Vagina (tissue), 2 donors: ENCODE results near the gene KDM2A. TPM values are rescaled to one million over a fixed set of nuclear protein-coding genes. Genes with fewer than 3 reads are reported as not detected.

Source experiments
- DNase-seq, 2 donors: peaks; one replicate each; pipeline ENCODE4 v3.0.0-alpha.2; 2017; ENCODE audit errors: extremely low spot score in 2 of 2
- H3K27ac ChIP-seq: fragments of 200-600 bp; sonication (generic); one replicate; pipeline ENCODE4 v1.5.1; 2019
- H3K27me3 ChIP-seq: fragments of 200-600 bp; sonication (generic); one replicate; pipeline ENCODE4 v1.5.1; 2019
- H3K36me3 ChIP-seq, 2 donors: fragments of 200-600 bp; sonication (generic); one replicate each; pipeline ENCODE4 v1.5.1; 2017 to 2019
- H3K4me1 ChIP-seq: fragments of 200-600 bp; sonication (generic); one replicate; pipeline ENCODE4 v1.5.1; 2019
- H3K4me3 ChIP-seq, 2 donors: fragments of 200-600 bp; sonication (generic); 1 replicate in 1 of 2; 2 replicates in 1 of 2; pipeline ENCODE4 v1.5.1; 2016 to 2019
- H3K9me3 ChIP-seq: fragments of 200-600 bp; sonication (generic); one replicate; pipeline ENCODE4 v1.5.1; 2019
- CTCF ChIP-seq, 3 experiments: fragments of 450-650 bp in 2 of 3; fragments of 200-600 bp in 1 of 3; sonication (generic) in 1 of 3; IDR thresholded peaks; one replicate each; pipeline ENCODE4 v1.5.1; 2017 to 2019; ENCODE audit warnings: antibody characterized with exemption in 3 of 3, mild to moderate bottlenecking in 2 of 3, moderate library complexity in 2 of 3
- POLR2A ChIP-seq, 2 donors: fragments of 450-650 bp; IDR thresholded peaks; one replicate each; pipeline ENCODE4 v1.6.1; 2017; ENCODE audit warnings: antibody characterized with exemption in 2 of 2, mild to moderate bottlenecking in 2 of 2, moderate library complexity in 2 of 2
- POLR2AphosphoS5 ChIP-seq, 2 donors: sonication (generic); formaldehyde crosslinking; IDR thresholded peaks; one replicate each; pipeline ENCODE4 v1.9.0; 2017; ENCODE audit warnings: antibody characterized with exemption in 2 of 2, mild to moderate bottlenecking in 2 of 2, low read depth in 1 of 2; ENCODE audit not compliant: insufficient read depth in 1 of 2
- intact Hi-C: fragments of 100-400 bp; cut with DNase I; formaldehyde crosslinking; loops from one replicate; pipeline ENCODE4 v1.15.1; 2023
- total RNA-seq: library from RNA; depleted of rRNA; stranded (reverse); fragments of >200 nt; gene quantifications from one replicate; pipeline ENCODE4 v1.2.3, GENCODE V29; 2016

KDM2A gene
- total RNA-seq, 1 donor from 2014 or later = 51.8 TPM

- intact Hi-C loops = no loop called here
- Histone ChIP-seq H3K27me3 (no peaks in the 10 kb centered on the region), H3K27ac (no peak overlapping the region), H3K4me3 (no peak overlapping the region), H3K36me3 (peaks cover 5 to 68% of the 10 kb centered on the region in 2 donors), H3K4me1 (peaks cover 46% of the 10 kb centered on the region), H3K9me3 (no peaks in the 10 kb centered on the region)
- TF ChIP-seq POLR2AphosphoS5 (IDR thresholded peaks at IDR 0.05; ENCODE audit: insufficient read depth in 1 of 2, low read depth in 1 of 2) (no peak), CTCF (IDR thresholded peaks at IDR 0.05) (no peak), POLR2A (IDR thresholded peaks at IDR 0.05) (no peak)
- DNase-seq = no peak
These were observed 161.3 kb downstream of the KDM2A start for GRCh38 chr11:67280341-67280787.

GRCh38 chr11:67280788-67281551 lies 161.9 kb downstream of the KDM2A start:
- intact Hi-C loops = no loop called here
- Histone ChIP-seq H3K27ac (no peak overlapping the region), H3K36me3 (peaks cover 5 to 74% of the 10 kb centered on the region in 2 donors), H3K27me3 (no peaks in the 10 kb centered on the region), H3K4me1 (peaks cover 43% of the 10 kb centered on the region), H3K4me3 (no peak overlapping the region), H3K9me3 (no peaks in the 10 kb centered on the region)
- TF ChIP-seq POLR2AphosphoS5 (IDR thresholded peaks at IDR 0.05; ENCODE audit: insufficient read depth in 1 of 2, low read depth in 1 of 2) = no peak
- TF ChIP-seq CTCF (IDR thresholded peaks at IDR 0.05) = no peak
- TF ChIP-seq POLR2A (IDR thresholded peaks at IDR 0.05) = no peak
- no peak for DNase-seq

- peaks cover 5 to 77% of the 10 kb centered on the region in 2 donors for H3K36me3 ChIP-seq
These were observed 162.6 kb downstream of the KDM2A start for GRCh38 chr11:67281552-67282150.

DNA sequence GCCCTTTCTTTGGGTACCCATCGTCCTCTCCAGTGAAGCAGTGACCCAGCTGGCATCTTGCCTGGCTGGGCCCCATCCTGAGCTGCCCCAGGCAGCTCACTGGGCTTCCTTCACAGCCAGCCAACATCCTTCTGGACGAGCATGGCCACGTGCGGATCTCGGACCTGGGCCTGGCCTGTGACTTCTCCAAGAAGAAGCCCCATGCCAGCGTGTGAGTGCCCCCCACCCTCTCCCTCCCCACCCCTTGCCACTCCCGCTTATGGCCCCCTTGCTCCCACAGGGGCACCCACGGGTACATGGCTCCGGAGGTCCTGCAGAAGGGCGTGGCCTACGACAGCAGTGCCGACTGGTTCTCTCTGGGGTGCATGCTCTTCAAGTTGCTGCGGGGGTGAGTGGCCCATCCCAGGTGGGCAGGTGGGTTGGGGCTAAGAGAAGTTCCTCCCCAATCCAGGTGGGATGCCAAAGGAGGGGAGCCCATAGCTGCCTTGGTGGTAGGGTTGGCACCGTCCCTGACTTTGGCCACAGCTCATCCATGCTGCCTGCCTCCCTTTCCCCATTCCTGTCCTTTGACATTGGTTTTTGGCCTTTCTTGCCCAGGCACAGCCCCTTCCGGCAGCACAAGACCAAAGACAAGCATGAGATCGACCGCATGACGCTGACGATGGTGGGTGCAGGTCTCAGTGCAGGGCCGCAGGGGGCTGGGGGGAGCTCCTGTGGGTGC lies 163.3 kb downstream of the KDM2A start:
- no peak overlapping the region for H3K27ac ChIP-seq
- no peaks in the 10 kb centered on the region for H3K9me3 ChIP-seq
- TF ChIP-seq POLR2AphosphoS5 (IDR thresholded peaks at IDR 0.05; ENCODE audit: insufficient read depth in 1 of 2, low read depth in 1 of 2) (no peak), CTCF (IDR thresholded peaks at IDR 0.05) (no peak)
- DNase-seq = no peak
- peaks cover 5 to 82% of the 10 kb centered on the region in 2 donors for H3K36me3 ChIP-seq
- intact Hi-C loops = no loop called here
- H3K27me3 ChIP-seq = no peaks in the 10 kb centered on the region
- peaks cover 42% of the 10 kb centered on the region for H3K4me1 ChIP-seq
- no peak overlapping the region for H3K4me3 ChIP-seq

More at GRCh38 chr11:67281552-67282150, 162.6 kb downstream of the KDM2A start:
- Histone ChIP-seq H3K9me3 (no peaks in the 10 kb centered on the region), H3K4me1 (peaks cover 42% of the 10 kb centered on the region), H3K4me3 (no peak overlapping the region), H3K27me3 (no peaks in the 10 kb centered on the region), H3K27ac (no peak overlapping the region)
- DNase-seq = no peak
- TF ChIP-seq CTCF (IDR thresholded peaks at IDR 0.05) = no peak
- TF ChIP-seq POLR2AphosphoS5 (IDR thresholded peaks at IDR 0.05; ENCODE audit: insufficient read depth in 1 of 2, low read depth in 1 of 2) = no peak
- TF ChIP-seq POLR2A (IDR thresholded peaks at IDR 0.05) = no peak
- intact Hi-C loops = no loop called here
